ENCODE results near the gene NUAK2.

GRCh38 chr1:205294175-205294917, 27.2 kb downstream of the NUAK2 start:
- no peak for TF ChIP-seq YY1 (IDR thresholded peaks at IDR 0.05; ENCODE audit: insufficient read depth, insufficient read length)
- no peak for TF ChIP-seq SUZ12 (IDR thresholded peaks at IDR 0.05; ENCODE audit: extremely low read depth, insufficient read depth, insufficient read length)
- no peak for TF ChIP-seq ZNF274 (IDR thresholded peaks at IDR 0.05; ENCODE audit: low read depth, low read length)

Measured in NT2/D1 (cell line).